Activated CD8-positive, alpha-beta T cell treated with anti-CD3 and anti-CD28 coated beads, Interleukin-2, amount 10 ng/mL, durations not matched to agents 7 days and 5 days (primary cell): ENCODE data around the gene FRS3. TPM values are rescaled to one million over a fixed set of nuclear protein-coding genes. Genes with fewer than 3 reads are reported as not detected.

ENCODE experiments used
- ATAC-seq: fragments of 150-1000 bp; cut with Tn5 transposase; one replicate; pipeline ENCODE4 v1.10.0; 2021; ENCODE audit warnings: moderate library complexity
- CTCF ChIA-PET: fragments of 350-600 bp; sonication (Branson Sonifier 250); formaldehyde crosslinking; loops from one replicate; lab custom pipeline; 2021; ENCODE audit warnings: antibody characterized with exemption; lab: Charles Lee
- POLR2A ChIA-PET: fragments of 350-600 bp; sonication (Branson Sonifier 250); formaldehyde crosslinking; loops from one replicate; lab custom pipeline; 2021; ENCODE audit warnings: antibody characterized with exemption; lab: Charles Lee
- DNase-seq: peaks from one replicate; pipeline ENCODE4 v3.0.0-alpha.2; 2020
- H3K27ac Mint-ChIP-seq: one replicate; pipeline ENCODE4 v1.8.0; 2021; ENCODE audit warnings: mild to moderate bottlenecking, mixed read lengths
- H3K27me3 Mint-ChIP-seq: one replicate; pipeline ENCODE4 v1.8.0; 2021; ENCODE audit warnings: low read depth, mixed read lengths
- H3K36me3 Mint-ChIP-seq: one replicate; pipeline ENCODE4 v1.8.0; 2021; ENCODE audit warnings: low read depth, mixed read lengths
- H3K4me1 Mint-ChIP-seq: one replicate; pipeline ENCODE4 v1.8.0; 2021; ENCODE audit warnings: low read depth, mixed read lengths
- H3K4me3 Mint-ChIP-seq: one replicate; pipeline ENCODE4 v1.8.0; 2021; ENCODE audit warnings: mild to moderate bottlenecking, mixed read lengths
- H3K9me3 Mint-ChIP-seq: one replicate; pipeline ENCODE4 v1.8.0; 2022; ENCODE audit warnings: mixed read lengths; ENCODE audit not compliant: insufficient read depth
- total RNA-seq, 2 experiments: library from RNA; stranded (reverse); gene quantifications; one replicate each; pipeline ENCODE4 v1.2.3, GENCODE V29; 2021

FRS3 gene
- total RNA-seq, 2 experiments from 2014 or later: 5.1 to 7.0 TPM

DNA sequence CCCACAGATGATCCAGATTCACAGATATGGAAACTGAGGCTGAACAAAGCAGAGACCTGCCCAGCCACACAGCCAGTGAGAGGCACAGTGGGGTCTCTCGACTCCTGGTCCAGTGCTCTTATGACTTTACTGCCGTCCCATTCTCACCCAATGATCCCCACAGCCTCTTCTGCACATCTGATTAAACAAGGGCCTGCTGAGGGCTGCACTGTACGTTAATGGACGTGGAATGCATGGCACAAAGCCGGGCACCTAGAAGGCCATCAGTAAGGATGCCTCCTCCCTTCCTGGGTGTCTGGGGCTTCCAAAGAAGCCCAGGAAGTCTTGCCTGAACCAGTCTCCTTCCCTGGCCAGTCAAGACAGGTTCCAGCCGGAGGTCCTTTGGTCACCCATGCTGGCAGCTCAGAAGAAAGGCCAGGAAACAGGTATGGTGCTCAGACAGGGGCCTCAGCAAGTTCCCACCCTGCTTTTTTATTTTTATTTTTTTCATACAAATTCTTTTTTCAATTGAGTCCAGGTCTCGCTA is 48.1 kb downstream of the FRS3 start:
- ChIA-PET POLR2A (no interaction called here), CTCF (interaction anchor here (3.3 kb wide), 1 partner anchor 15 kb away, joined by 25 read pairs; no protein-coding TSS in a partner anchor)
- no peak for DNase-seq
- no peaks in the 10 kb centered on the region for H3K27me3 Mint-ChIP-seq
- no peak overlapping the region for H3K27ac Mint-ChIP-seq
- H3K36me3 Mint-ChIP-seq: peaks cover 3% of the 10 kb centered on the region
- no peak for ATAC-seq
- no peak overlapping the region for H3K4me3 Mint-ChIP-seq
- H3K9me3 Mint-ChIP-seq: no peaks in the 10 kb centered on the region
- peaks cover 57% of the 10 kb centered on the region for H3K4me1 Mint-ChIP-seq

DNA sequence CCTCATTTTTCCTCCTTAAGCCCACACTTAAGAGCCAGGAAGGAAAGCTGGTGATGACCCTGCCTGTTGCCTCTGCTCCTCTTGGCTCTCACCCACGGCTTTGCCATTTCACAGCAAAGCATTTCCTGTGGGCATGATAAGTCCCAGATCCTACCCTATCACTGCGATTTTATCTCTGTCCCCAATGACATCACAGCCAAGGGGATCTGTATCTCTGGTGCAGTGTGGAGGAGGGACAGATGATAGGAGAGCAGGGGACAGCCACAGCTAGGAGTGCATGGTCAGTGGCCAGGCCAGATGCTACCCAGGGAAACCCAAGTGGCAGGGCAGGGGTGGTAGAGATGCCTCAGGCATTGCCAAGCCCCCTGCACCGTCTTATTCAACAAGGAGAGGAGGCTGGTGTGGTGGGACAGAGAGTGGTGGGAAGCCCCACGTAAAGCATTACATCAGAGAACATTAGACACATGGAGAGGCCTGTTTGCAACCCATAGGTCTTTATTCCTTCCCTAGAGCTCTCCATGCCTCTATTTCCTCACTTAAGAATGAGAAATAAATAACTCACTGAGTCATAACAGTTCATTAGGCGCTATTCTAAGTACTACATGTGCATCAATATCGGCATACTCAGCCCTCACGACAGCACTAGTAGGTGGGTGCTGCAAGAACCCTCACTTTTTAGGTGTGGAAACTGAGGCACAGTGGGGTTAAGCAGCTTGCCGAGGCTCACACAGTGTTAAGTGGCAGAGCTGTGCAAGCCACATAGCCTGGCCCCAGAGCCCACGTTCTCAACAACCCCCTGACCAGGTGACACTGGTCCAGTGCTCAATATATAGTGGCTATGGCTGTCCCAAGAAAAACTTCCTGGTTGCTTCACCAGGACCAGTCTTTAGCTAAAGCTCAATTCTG is 48.9 kb downstream of the FRS3 start:
- no peak for DNase-seq
- Mint-ChIP-seq H3K27ac (peak overlapping the region; percentile 34), H3K4me1 (peaks cover 52% of the 10 kb centered on the region), H3K27me3 (no peaks in the 10 kb centered on the region), H3K4me3 (no peak overlapping the region), H3K36me3 (peaks cover 3% of the 10 kb centered on the region), H3K9me3 (no peaks in the 10 kb centered on the region)
- ChIA-PET POLR2A (interaction anchor here (0.9 kb wide), 1 partner anchor 15 kb away, joined by 3 read pairs; no protein-coding TSS in a partner anchor), CTCF (interaction anchor here (1.1 kb wide), 1 partner anchor 47 kb away, joined by 4 read pairs; no protein-coding TSS in a partner anchor)
- ATAC-seq: no peak

DNA sequence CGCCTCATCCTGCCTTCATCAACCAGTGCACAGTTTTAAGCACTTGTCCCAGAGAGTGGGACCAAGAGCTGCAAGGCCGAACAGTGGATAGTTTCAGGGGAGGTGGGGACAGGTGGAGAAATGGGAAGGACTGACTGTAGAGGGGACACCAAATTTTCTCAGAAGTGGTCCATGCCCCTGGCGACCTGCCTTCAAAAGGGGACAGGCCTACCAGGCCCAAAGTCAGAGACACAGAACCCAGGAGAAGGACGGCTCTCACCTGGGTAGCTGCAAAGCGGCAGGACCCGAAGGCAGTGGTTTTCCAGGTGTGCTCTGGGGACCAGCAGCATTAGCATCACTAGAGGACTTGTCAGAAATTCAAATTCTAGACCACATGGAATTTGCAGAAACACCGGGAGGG is 50.1 kb downstream of the FRS3 start:
- no peak for DNase-seq
- Mint-ChIP-seq H3K4me1 (peaks cover 50% of the 10 kb centered on the region), H3K36me3 (peaks cover 3% of the 10 kb centered on the region), H3K27me3 (no peaks in the 10 kb centered on the region), H3K4me3 (no peak overlapping the region), H3K27ac (peak overlapping the region; percentile 6), H3K9me3 (no peaks in the 10 kb centered on the region)
- CTCF ChIA-PET: interaction anchor here (1.0 to 1.9 kb wide), 4 partner anchors 10 to 375 kb away, joined by 3 to 5 read pairs (median 3); no protein-coding TSS in a partner anchor
- ATAC-seq: no peak
- POLR2A ChIA-PET: no interaction called here

DNA sequence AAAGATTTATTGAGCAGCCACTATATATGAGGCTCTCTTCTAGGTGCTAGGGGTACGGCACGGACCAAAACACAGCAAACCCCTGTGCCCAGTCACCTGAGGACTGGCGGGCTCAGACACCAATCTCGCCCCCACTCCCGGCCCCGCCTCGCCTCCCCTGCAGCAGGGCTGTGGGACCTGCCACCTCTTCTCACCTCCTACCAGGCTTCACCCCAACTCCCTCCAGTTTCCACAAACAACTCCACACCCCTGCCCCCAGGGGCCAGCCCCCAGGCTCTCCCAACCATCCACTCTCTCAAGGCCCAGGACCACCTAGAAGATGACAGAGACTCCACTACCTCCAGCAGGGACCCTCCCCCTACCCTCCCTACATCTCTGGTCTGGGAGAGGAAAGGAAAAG is 50.7 kb downstream of the FRS3 start:
- ChIA-PET CTCF (interaction anchor here (1.0 to 1.9 kb wide), 4 partner anchors 9 to 376 kb away, joined by 3 to 5 read pairs (median 3); no protein-coding TSS in a partner anchor), POLR2A (no interaction called here)
- H3K36me3 Mint-ChIP-seq: peaks cover 3% of the 10 kb centered on the region
- H3K4me1 Mint-ChIP-seq: peaks cover 52% of the 10 kb centered on the region
- no peaks in the 10 kb centered on the region for H3K27me3 Mint-ChIP-seq
- peak overlapping the region; percentile 6 for H3K27ac Mint-ChIP-seq
- no peak overlapping the region for H3K4me3 Mint-ChIP-seq
- no peak for DNase-seq
- no peak for ATAC-seq
- H3K9me3 Mint-ChIP-seq: no peaks in the 10 kb centered on the region

DNA sequence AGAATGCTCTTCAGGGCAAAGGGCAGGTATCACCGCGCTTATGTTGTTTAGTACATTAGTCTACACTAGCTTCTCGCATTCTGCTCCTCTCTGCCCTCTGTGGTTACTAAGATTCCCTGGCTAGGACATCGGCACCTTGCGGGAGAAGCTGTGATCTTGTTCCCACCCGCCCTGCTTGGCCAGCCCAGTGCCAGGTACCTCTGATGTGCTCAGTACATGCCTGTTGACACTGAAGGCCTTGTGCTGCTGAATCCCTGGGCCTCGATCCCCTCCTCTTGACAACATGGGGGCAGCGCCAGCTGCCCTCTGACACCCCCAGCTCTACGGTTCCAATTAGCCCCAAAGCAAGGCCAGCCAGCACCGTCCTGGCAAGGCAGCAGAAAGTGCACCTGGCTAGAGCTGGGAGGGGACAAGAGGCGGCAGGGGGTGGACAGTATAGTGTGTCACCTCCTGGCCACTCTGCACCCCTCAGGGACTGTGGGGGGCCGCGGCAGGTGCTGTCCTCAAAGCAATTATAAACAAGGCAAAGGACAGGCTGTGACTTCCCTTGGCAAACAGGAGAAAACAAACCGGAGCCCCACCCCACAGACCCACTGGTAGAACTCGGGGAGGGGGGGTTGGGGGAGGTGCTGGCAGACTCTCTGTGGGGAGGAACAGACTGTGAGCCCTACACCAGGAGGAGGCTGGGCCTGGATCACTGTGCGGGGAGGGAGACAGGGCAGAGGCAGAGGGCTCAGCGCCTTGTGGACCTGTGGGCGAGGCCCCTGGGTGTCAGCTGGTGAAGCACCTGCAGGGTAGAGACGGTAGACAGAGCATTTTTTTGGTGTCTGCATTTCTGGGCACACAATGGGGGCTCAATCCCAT is 51.4 kb downstream of the FRS3 start:
- peaks cover 3% of the 10 kb centered on the region for H3K36me3 Mint-ChIP-seq
- ChIA-PET CTCF (interaction anchor here (0.8 to 1.9 kb wide), 4 partner anchors 9 to 376 kb away, joined by 3 to 5 read pairs (median 3); no protein-coding TSS in a partner anchor), POLR2A (interaction anchor here (1.6 kb wide), 1 partner anchor 10 kb away, joined by 3 read pairs; no protein-coding TSS in a partner anchor)
- no peak for ATAC-seq
- H3K27me3 Mint-ChIP-seq: no peaks in the 10 kb centered on the region
- peaks cover 50% of the 10 kb centered on the region for H3K4me1 Mint-ChIP-seq
- DNase-seq: no peak
- no peak overlapping the region for H3K4me3 Mint-ChIP-seq
- H3K27ac Mint-ChIP-seq: no peak overlapping the region
- no peaks in the 10 kb centered on the region for H3K9me3 Mint-ChIP-seq

DNA sequence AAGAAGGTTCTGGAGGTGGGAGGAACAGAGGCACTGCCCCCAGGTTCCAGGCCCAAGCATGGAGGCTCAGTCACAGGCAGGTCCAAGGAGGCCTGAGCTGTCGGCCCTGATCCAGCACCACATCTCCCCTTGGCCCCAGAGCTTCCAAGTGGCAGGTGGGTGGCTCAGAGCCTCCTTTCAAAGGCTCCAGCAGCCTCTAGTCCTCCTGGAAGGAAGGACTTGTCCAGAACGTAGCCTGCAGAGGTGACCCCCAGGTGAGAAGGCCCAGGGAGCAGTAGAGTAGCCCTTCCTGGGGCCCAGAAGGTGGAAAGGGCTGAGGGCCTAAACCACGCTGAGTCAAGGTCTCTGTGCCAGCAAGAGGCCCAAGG is 52.0 kb downstream of the FRS3 start:
- H3K4me1 Mint-ChIP-seq: peaks cover 44% of the 10 kb centered on the region
- DNase-seq (no peak), ATAC-seq (no peak)
- no peaks in the 10 kb centered on the region for H3K9me3 Mint-ChIP-seq
- POLR2A ChIA-PET: interaction anchor here (1.6 kb wide), 1 partner anchor 9 kb away, joined by 3 read pairs; no protein-coding TSS in a partner anchor
- H3K36me3 Mint-ChIP-seq: peaks cover 3% of the 10 kb centered on the region
- no peak overlapping the region for H3K4me3 Mint-ChIP-seq
- H3K27me3 Mint-ChIP-seq: no peaks in the 10 kb centered on the region
- CTCF ChIA-PET: interaction anchor here (0.8 to 1.9 kb wide), 2 partner anchors 8 to 21 kb away, joined by 3 to 5 read pairs; no protein-coding TSS in a partner anchor
- no peak overlapping the region for H3K27ac Mint-ChIP-seq

DNA sequence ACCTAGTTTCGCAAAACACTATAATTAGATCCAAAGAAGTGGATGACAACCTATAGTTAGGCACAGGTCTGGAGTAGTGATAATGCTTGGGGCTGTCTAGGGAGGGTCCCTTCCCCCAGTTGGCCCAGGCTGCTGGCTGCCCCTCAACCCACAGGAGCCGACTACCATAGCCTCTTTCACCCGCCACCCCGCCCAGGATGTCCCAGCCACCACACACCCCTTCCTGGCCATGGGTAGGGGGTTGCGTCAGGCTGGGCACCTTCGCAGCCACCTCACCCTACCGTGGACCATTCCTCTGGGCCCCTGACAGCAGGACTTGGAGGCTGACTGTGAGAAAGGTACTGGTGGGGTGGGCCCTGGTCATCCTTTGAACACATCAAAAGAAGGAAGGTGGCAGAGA is 52.8 kb downstream of the FRS3 start:
- DNase-seq: no peak
- H3K4me3 Mint-ChIP-seq: no peak overlapping the region
- CTCF ChIA-PET: no interaction called here
- no peaks in the 10 kb centered on the region for H3K27me3 Mint-ChIP-seq
- H3K9me3 Mint-ChIP-seq: no peaks in the 10 kb centered on the region
- peak; percentile 24 for ATAC-seq
- H3K4me1 Mint-ChIP-seq: peaks cover 40% of the 10 kb centered on the region
- POLR2A ChIA-PET: interaction anchor here (1.6 kb wide), 1 partner anchor 8 kb away, joined by 3 read pairs; no protein-coding TSS in a partner anchor
- peak overlapping the region; percentile 39 for H3K27ac Mint-ChIP-seq
- no peaks in the 10 kb centered on the region for H3K36me3 Mint-ChIP-seq

DNA sequence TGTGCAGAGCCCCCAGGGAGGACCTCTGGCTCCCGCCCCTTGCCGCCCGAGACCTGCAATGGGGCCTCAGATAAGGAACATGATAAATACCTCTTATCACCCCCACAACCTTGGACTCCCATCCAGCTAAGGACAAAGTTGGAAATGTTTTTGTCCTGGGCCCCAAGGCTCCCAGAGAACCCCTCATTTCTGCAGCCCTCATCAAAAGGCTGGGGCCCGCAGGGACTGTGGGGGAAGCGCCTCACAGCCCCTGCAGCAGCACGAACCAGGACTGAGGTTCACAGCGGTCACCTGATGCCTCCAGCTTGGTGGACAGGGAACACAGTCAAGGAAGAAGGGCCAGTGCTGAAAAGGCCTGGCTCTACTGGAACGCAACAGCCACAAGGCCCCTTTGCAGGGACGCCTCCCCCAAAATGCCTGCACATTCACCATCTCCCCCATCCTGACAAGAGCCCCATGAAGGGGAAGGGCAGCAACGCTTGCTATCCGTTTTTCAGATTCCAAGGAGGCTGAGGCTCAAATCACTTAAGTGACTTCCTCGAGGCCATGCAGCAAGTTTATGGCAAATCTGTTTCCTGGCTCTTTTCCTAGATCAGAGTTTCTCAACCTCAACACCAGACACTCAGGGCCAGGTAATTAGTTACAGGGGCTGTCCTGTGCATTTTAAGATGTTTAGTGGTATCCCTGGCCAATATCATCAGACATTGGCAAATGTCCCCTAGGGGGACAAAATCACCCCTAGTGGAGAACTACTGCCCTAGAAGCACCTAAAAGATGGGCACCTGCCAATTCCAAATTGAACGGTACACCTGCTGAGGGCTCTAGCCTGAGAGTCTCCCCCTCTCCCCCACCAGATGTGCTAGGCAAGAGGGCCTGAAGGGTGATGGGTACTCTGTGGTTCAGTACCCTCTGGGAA is 54.9 kb downstream of the FRS3 start:
- ChIA-PET POLR2A (no interaction called here), CTCF (interaction anchor here (0.8 kb wide), 1 partner anchor 8 kb away, joined by 6 read pairs; no protein-coding TSS in a partner anchor)
- H3K9me3 Mint-ChIP-seq: no peaks in the 10 kb centered on the region
- H3K4me3 Mint-ChIP-seq: no peak overlapping the region
- ATAC-seq (no peak), DNase-seq (no peak)
- no peaks in the 10 kb centered on the region for H3K27me3 Mint-ChIP-seq
- H3K4me1 Mint-ChIP-seq: peaks cover 22% of the 10 kb centered on the region
- no peaks in the 10 kb centered on the region for H3K36me3 Mint-ChIP-seq
- no peak overlapping the region for H3K27ac Mint-ChIP-seq

DNA sequence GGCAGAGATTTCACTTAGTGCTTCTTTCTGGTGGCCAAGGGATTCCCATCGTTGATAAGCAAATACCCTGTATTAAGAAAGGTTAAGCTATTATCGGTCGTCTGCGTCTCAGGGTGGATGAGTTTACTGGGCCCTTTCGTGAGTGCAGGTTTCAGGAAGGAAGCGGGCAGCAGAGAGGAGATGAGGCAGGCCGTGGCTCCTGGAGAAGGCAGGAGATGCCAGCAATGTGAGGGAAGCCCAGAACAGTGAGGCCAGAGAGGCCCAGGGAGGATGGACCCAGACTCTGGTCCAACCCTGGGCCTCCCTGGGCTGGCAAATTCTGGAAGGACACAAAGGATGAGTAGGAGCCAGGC is 55.5 kb downstream of the FRS3 start:
- ChIA-PET POLR2A (no interaction called here), CTCF (interaction anchor here (0.8 kb wide), 1 partner anchor 9 kb away, joined by 6 read pairs; no protein-coding TSS in a partner anchor)
- Mint-ChIP-seq H3K27me3 (no peaks in the 10 kb centered on the region), H3K4me3 (no peak overlapping the region), H3K27ac (no peak overlapping the region), H3K4me1 (peaks cover 18% of the 10 kb centered on the region), H3K9me3 (no peaks in the 10 kb centered on the region), H3K36me3 (no peaks in the 10 kb centered on the region)
- ATAC-seq: no peak
- DNase-seq: no peak

DNA sequence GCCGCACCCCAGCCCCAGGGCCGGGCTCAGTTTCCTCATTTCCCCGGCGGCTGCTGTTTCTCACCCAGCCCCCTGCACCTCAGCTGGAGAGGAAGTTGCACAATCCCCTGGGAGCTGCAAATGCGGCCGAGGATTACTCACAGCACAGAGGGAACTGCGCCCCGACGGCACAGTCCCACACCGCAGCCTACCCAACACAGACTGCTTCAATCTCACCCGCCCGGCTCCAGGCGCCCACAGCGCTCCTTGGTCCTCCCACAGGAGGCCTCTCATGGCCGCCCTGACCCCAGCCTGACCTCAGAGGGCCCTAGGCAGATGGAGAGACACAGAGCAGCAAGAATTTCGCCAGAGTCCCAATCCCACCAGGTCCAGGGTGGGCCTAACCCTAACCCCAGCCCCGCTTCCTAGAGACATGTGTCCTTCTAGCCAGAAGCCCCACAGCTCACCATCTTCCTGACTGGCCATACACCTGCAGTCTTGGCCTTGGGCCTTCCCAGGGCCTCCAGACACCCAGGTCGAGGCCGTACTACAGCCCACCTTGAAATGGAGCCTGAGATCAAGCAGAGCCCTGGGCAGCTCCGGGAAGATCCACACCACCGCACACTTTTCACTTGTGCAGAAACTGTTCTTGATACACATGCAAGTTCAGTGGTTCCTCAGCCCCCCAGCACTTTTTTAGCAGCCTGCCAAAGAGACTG is 56.0 kb downstream of the FRS3 start:
- H3K9me3 Mint-ChIP-seq: no peaks in the 10 kb centered on the region
- DNase-seq (no peak), ATAC-seq (no peak)
- H3K36me3 Mint-ChIP-seq: no peaks in the 10 kb centered on the region
- H3K4me3 Mint-ChIP-seq: no peak overlapping the region
- H3K27me3 Mint-ChIP-seq: no peaks in the 10 kb centered on the region
- H3K27ac Mint-ChIP-seq: no peak overlapping the region
- CTCF ChIA-PET: interaction anchor here (0.8 kb wide), 1 partner anchor 10 kb away, joined by 6 read pairs; no protein-coding TSS in a partner anchor
- peaks cover 15% of the 10 kb centered on the region for H3K4me1 Mint-ChIP-seq
- POLR2A ChIA-PET: no interaction called here
